ENCODE results near the gene NCCRP1. TPM values are rescaled to one million over a fixed set of nuclear protein-coding genes. Genes with fewer than 3 reads are reported as not detected.

The NCCRP1 gene
- 2.0 TPM for polyA plus RNA-seq (2013, experiment 1 of 2)
- 1.6 TPM for polyA plus RNA-seq (2013, experiment 2 of 2)

DNA sequence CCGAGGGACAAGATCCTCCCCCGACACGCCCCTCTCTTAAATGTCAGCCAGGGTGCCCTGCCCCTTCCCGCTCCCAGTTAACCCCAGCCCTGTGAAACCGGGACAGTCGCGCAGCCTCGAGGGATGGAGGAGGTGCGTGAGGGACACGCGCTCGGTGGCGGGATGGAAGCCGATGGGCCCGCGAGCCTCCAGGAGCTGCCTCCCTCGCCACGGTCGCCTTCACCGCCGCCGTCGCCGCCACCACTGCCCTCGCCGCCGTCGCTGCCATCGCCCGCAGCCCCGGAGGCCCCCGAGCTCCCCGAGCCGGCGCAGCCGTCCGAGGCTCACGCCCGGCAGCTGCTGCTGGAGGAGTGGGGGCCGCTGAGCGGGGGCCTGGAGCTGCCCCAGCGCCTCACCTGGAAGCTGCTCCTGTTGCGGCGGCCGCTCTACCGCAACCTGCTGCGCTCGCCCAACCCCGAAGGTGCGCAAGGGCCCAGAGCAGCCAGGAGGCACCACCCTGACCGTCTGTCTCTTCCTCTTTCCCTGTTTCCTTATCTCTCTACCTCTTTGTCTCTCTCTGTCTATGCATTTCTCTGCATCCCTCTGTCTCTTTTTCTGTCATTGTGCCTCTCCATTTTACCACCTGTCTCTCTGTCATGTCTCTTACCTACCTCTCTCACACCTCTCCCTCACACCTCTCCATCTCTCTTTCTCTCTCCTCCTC, at the start of gene NCCRP1:
Gene NCCRP1 (plus strand): TSS at position 105 of the 703 bp plus-strand sequence. CDS start 19 bp downstream, at position 124.
- Histone ChIP-seq H3K27ac (replicated peaks; ENCODE audit: low read length) (no peak within 1 kb of the TSS), H2BK12ac (ENCODE audit: low read length) (peak within 1 kb of the TSS; percentile 63), H3K18ac (ENCODE audit: low read length) (peak within 1 kb of the TSS; percentile 93), H2BK120ac (ENCODE audit: low read depth, low read length) (no peak within 1 kb of the TSS), H3K4me1 (ENCODE audit: control insufficient read depth in 2 of 2, insufficient read depth in 1 of 2, low read depth in 1 of 2, low read length in 2 of 2) (peaks cover 6 to 16% of the 10 kb centered on the region in 2 donors), H3K27me3 (ENCODE audit: control insufficient read depth in 3 of 3, insufficient read depth in 3 of 3, low read depth in 1 of 3, low read length in 3 of 3) (peaks cover 3 to 58% (median 26%) of the 10 kb centered on the region in 3 experiments), H3K9ac (ENCODE audit: low read depth, low read length, poor library complexity) (peak within 1 kb of the TSS; percentile 56), H2AK5ac (ENCODE audit: low read depth, low read length) (peak within 1 kb of the TSS; percentile 93), H3K9me3 (replicated peaks in 1 of 2; ENCODE audit: control insufficient read depth in 2 of 2, insufficient read depth in 1 of 2, low read depth in 1 of 2, low read length in 2 of 2) (no peaks in the 10 kb centered on the region), H3K4me3 (ENCODE audit: low read length in 2 of 2) (peak within 1 kb of the TSS; percentile 8 to 19), H3K36me3 (replicated peaks in 1 of 2; ENCODE audit: control insufficient read depth in 2 of 2, insufficient read depth in 2 of 2, low read length in 2 of 2) (no peaks in the 10 kb centered on the region), H3K14ac (ENCODE audit: low read length) (no peak within 1 kb of the TSS), H2AFZ (ENCODE audit: low read length) (peak within 1 kb of the TSS; percentile 87), H2BK15ac (ENCODE audit: low read length) (peak within 1 kb of the TSS; percentile 89), H4K8ac (ENCODE audit: low read depth, low read length) (peak within 1 kb of the TSS; percentile 43), H3K4me2 (ENCODE audit: insufficient read depth, low read length, poor library complexity, severe bottlenecking) (peak within 1 kb of the TSS; percentile 84), H3K23ac (ENCODE audit: low read depth, low read length, poor library complexity) (peak within 1 kb of the TSS; percentile 94), H3K4ac (ENCODE audit: low read length) (no peak within 1 kb of the TSS), H2BK5ac (ENCODE audit: low read length) (no peak within 1 kb of the TSS), H3K79me1 (ENCODE audit: low read depth, low read length) (peaks cover 1% of the 10 kb centered on the region), H4K91ac (ENCODE audit: low read depth, low read length, poor library complexity) (peak within 1 kb of the TSS; percentile 53)
- DNase-seq (ENCODE audit: low spot score) = peak; percentile 62
- no CpG with 5 or more reads among the region's 51 CpGs for WGBS, 2 donors (ENCODE audit: extremely low coverage in 2 of 2, insufficient read length in 2 of 2, insufficient replicate concordance in 1 of 2)

DNA sequence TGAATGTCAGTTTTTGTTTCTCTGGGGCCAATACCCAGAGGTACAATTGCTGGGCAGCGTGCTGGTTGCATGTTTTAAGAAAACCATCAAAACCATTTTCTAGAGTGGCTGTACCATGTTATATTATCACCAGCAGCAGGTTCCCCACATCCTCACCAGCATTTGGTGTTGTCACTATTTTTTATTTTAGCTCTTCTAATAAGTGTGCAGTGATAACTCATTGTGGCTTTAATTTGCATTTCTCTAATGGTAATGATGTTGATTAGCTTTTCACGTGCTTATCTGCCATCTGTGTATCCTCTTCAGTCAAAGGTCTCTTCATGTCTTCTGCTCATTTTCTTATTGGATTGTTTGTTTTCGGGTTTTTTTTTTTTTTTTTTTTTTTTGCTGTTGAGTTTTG, 49.3 kb upstream of the NCCRP1 start:
- no peak overlapping the region for H4K8ac ChIP-seq (ENCODE audit: low read depth, low read length)
- H4K91ac ChIP-seq (ENCODE audit: low read depth, low read length, poor library complexity) = no peak overlapping the region
- DNase-seq (ENCODE audit: low spot score) = no peak
- H3K36me3 ChIP-seq (replicated peaks in 1 of 2; ENCODE audit: control insufficient read depth in 2 of 2, insufficient read depth in 2 of 2, low read length in 2 of 2) = peaks cover 3 to 6% of the 10 kb centered on the region in 2 donors
- no peak overlapping the region for H2BK120ac ChIP-seq (ENCODE audit: low read depth, low read length)
- H3K4me3 ChIP-seq (ENCODE audit: low read length in 2 of 2) = no peak overlapping the region
- H2BK15ac ChIP-seq (ENCODE audit: low read length) = no peak overlapping the region
- no peak overlapping the region for H3K23ac ChIP-seq (ENCODE audit: low read depth, low read length, poor library complexity)
- no peak overlapping the region for H2AFZ ChIP-seq (ENCODE audit: low read length)
- H3K18ac ChIP-seq (ENCODE audit: low read length) = no peak overlapping the region
- H3K4me2 ChIP-seq (ENCODE audit: insufficient read depth, low read length, poor library complexity, severe bottlenecking) = no peak overlapping the region
- H2BK5ac ChIP-seq (ENCODE audit: low read length) = no peak overlapping the region
- no peak overlapping the region for H3K9ac ChIP-seq (ENCODE audit: low read depth, low read length, poor library complexity)
- H3K27ac ChIP-seq (replicated peaks; ENCODE audit: low read length) = no peak overlapping the region
- no peak overlapping the region for H3K14ac ChIP-seq (ENCODE audit: low read length)
- no CpG with 5 or more reads among the region's 3 CpGs for WGBS, 2 donors (ENCODE audit: extremely low coverage in 2 of 2, insufficient read length in 2 of 2, insufficient replicate concordance in 1 of 2)
- H3K4ac ChIP-seq (ENCODE audit: low read length) = no peak overlapping the region
- peaks cover 16 to 19% of the 10 kb centered on the region in 2 donors for H3K4me1 ChIP-seq (ENCODE audit: control insufficient read depth in 2 of 2, insufficient read depth in 1 of 2, low read depth in 1 of 2, low read length in 2 of 2)
- no peak overlapping the region for H2AK5ac ChIP-seq (ENCODE audit: low read depth, low read length)
- H3K27me3 ChIP-seq (ENCODE audit: control insufficient read depth in 3 of 3, insufficient read depth in 3 of 3, low read depth in 1 of 3, low read length in 3 of 3) = no peaks in the 10 kb centered on the region
- peaks cover 4 to 8% of the 10 kb centered on the region in 2 donors for H3K9me3 ChIP-seq (replicated peaks in 1 of 2; ENCODE audit: control insufficient read depth in 2 of 2, insufficient read depth in 1 of 2, low read depth in 1 of 2, low read length in 2 of 2)
- peaks cover 11% of the 10 kb centered on the region for H3K79me1 ChIP-seq (ENCODE audit: low read depth, low read length)
- H2BK12ac ChIP-seq (ENCODE audit: low read length) = no peak overlapping the region

- Histone ChIP-seq H3K4me2 (ENCODE audit: insufficient read depth, low read length, poor library complexity, severe bottlenecking) (no peak overlapping the region), H2BK15ac (ENCODE audit: low read length) (no peak overlapping the region), H3K9ac (ENCODE audit: low read depth, low read length, poor library complexity) (no peak overlapping the region), H3K18ac (ENCODE audit: low read length) (no peak overlapping the region), H2BK120ac (ENCODE audit: low read depth, low read length) (no peak overlapping the region), H3K23ac (ENCODE audit: low read depth, low read length, poor library complexity) (no peak overlapping the region), H3K9me3 (replicated peaks in 1 of 2; ENCODE audit: control insufficient read depth in 2 of 2, insufficient read depth in 1 of 2, low read depth in 1 of 2, low read length in 2 of 2) (peaks cover 4 to 8% of the 10 kb centered on the region in 2 donors), H2AFZ (ENCODE audit: low read length) (no peak overlapping the region), H3K4me3 (ENCODE audit: low read length in 2 of 2) (no peak overlapping the region), H3K79me1 (ENCODE audit: low read depth, low read length) (peaks cover 11% of the 10 kb centered on the region), H2BK5ac (ENCODE audit: low read length) (no peak overlapping the region), H3K36me3 (replicated peaks in 1 of 2; ENCODE audit: control insufficient read depth in 2 of 2, insufficient read depth in 2 of 2, low read length in 2 of 2) (peaks cover 3 to 6% of the 10 kb centered on the region in 2 donors), H2AK5ac (ENCODE audit: low read depth, low read length) (no peak overlapping the region), H3K27me3 (ENCODE audit: control insufficient read depth in 3 of 3, insufficient read depth in 3 of 3, low read depth in 1 of 3, low read length in 3 of 3) (no peaks in the 10 kb centered on the region), H3K4ac (ENCODE audit: low read length) (no peak overlapping the region), H2BK12ac (ENCODE audit: low read length) (no peak overlapping the region), H4K8ac (ENCODE audit: low read depth, low read length) (no peak overlapping the region), H3K27ac (replicated peaks; ENCODE audit: low read length) (no peak overlapping the region), H3K4me1 (ENCODE audit: control insufficient read depth in 2 of 2, insufficient read depth in 1 of 2, low read depth in 1 of 2, low read length in 2 of 2) (peaks cover 15 to 19% of the 10 kb centered on the region in 2 donors), H3K14ac (ENCODE audit: low read length) (no peak overlapping the region), H4K91ac (ENCODE audit: low read depth, low read length, poor library complexity) (no peak overlapping the region)
- WGBS, 2 donors (ENCODE audit: extremely low coverage in 2 of 2, insufficient read length in 2 of 2, insufficient replicate concordance in 1 of 2) = no CpG with 5 or more reads among the region's 10 CpGs
- no peak for DNase-seq (ENCODE audit: low spot score)
Observed at GRCh38 chr19:39148939-39149529, 47.7 kb upstream of the NCCRP1 start.

- no peak overlapping the region for H3K4me3 ChIP-seq (ENCODE audit: low read length in 2 of 2)
- DNase-seq (ENCODE audit: low spot score) = no peak
- no peak overlapping the region for H3K14ac ChIP-seq (ENCODE audit: low read length)
- H4K8ac ChIP-seq (ENCODE audit: low read depth, low read length) = no peak overlapping the region
- no peak overlapping the region for H2BK15ac ChIP-seq (ENCODE audit: low read length)
- H3K23ac ChIP-seq (ENCODE audit: low read depth, low read length, poor library complexity) = no peak overlapping the region
- H2BK5ac ChIP-seq (ENCODE audit: low read length) = no peak overlapping the region
- H3K9ac ChIP-seq (ENCODE audit: low read depth, low read length, poor library complexity) = no peak overlapping the region
- H3K27ac ChIP-seq (replicated peaks; ENCODE audit: low read length) = no peak overlapping the region
- H3K4me1 ChIP-seq (ENCODE audit: control insufficient read depth in 2 of 2, insufficient read depth in 1 of 2, low read depth in 1 of 2, low read length in 2 of 2) = peaks cover 3 to 13% of the 10 kb centered on the region in 2 donors
- H3K79me1 ChIP-seq (ENCODE audit: low read depth, low read length) = peaks cover 16% of the 10 kb centered on the region
- no peak overlapping the region for H4K91ac ChIP-seq (ENCODE audit: low read depth, low read length, poor library complexity)
- H3K4me2 ChIP-seq (ENCODE audit: insufficient read depth, low read length, poor library complexity, severe bottlenecking) = no peak overlapping the region
- H2AFZ ChIP-seq (ENCODE audit: low read length) = no peak overlapping the region
- no peak overlapping the region for H2AK5ac ChIP-seq (ENCODE audit: low read depth, low read length)
- H3K18ac ChIP-seq (ENCODE audit: low read length) = peak overlapping the region; percentile 21
- no peak overlapping the region for H2BK12ac ChIP-seq (ENCODE audit: low read length)
- peaks cover 3 to 6% of the 10 kb centered on the region in 2 donors for H3K36me3 ChIP-seq (replicated peaks in 1 of 2; ENCODE audit: control insufficient read depth in 2 of 2, insufficient read depth in 2 of 2, low read length in 2 of 2)
- H3K9me3 ChIP-seq (replicated peaks in 1 of 2; ENCODE audit: control insufficient read depth in 2 of 2, insufficient read depth in 1 of 2, low read depth in 1 of 2, low read length in 2 of 2) = peaks cover 4 to 8% of the 10 kb centered on the region in 2 donors
- no peak overlapping the region for H3K4ac ChIP-seq (ENCODE audit: low read length)
- H3K27me3 ChIP-seq (ENCODE audit: control insufficient read depth in 3 of 3, insufficient read depth in 3 of 3, low read depth in 1 of 3, low read length in 3 of 3) = no peaks in the 10 kb centered on the region
- no CpG with 5 or more reads among the region's 8 CpGs for WGBS, 2 donors (ENCODE audit: extremely low coverage in 2 of 2, insufficient read length in 2 of 2, insufficient replicate concordance in 1 of 2)
- H2BK120ac ChIP-seq (ENCODE audit: low read depth, low read length) = no peak overlapping the region
Observed at GRCh38 chr19:39150235-39150634, 46.5 kb upstream of the NCCRP1 start.

Measured in neuronal stem cell (in vitro differentiated cells).